HepG2 (cell line): ENCODE data around the gene IPMK. TPM values are rescaled to one million over a fixed set of nuclear protein-coding genes. Genes with fewer than 3 reads are reported as not detected.

Experiments
- NR2F2 ChIP-seq: IDR thresholded peaks from 2 replicates; pipeline ENCODE4 v1.6.1; 2012; ENCODE audit warnings: low read depth, inconsistent platforms, borderline replicate concordance
- ONECUT2 ChIP-seq: sonication (generic); formaldehyde crosslinking; IDR thresholded peaks from 2 replicates; pipeline ENCODE4 v1.4.0; 2020; ENCODE audit warnings: missing genetic modification reagents
- TGIF2 ChIP-seq: IDR thresholded peaks from 2 replicates; pipeline ENCODE4 v1.6.1; 2016; ENCODE audit warnings: control low read depth, missing compliant biosample characterization
- ZNF333 ChIP-seq: sonication (generic); formaldehyde crosslinking; IDR thresholded peaks from 2 replicates; pipeline ENCODE4 v1.4.0; 2020; ENCODE audit warnings: mild to moderate bottlenecking, missing genetic modification reagents, borderline replicate concordance
- ZNF644 ChIP-seq: IDR thresholded peaks from 2 replicates; pipeline ENCODE4 v1.6.1; 2016; ENCODE audit warnings: low read depth
- ZNF850 ChIP-seq: sonication (generic); formaldehyde crosslinking; conservative IDR thresholded peaks from 2 replicates; pipeline ENCODE4 v1.9.0; 2021; ENCODE audit warnings: mild to moderate bottlenecking, missing genetic modification reagents
- polyA plus RNA-seq, 8 experiments: library from polyadenylated mRNA; depleted of rRNA in 3 of 8; stranded (reverse) in 7 of 8; unstranded in 1 of 8; fragments of >200 nt; fragmentation: Illumina TruSeq in 4 of 8; extraction: Trizol in 4 of 8; gene quantifications; 2 replicates each; pipeline versions ENCODE4 v1.2.1 to v1.2.3, GENCODE V29; 2011 to 2016; ENCODE audit warnings: low read depth in 4 of 8, missing spikeins in 1 of 8, mixed read lengths in 1 of 8; ENCODE audit not compliant: insufficient read depth in 1 of 8
- total RNA-seq, 5 experiments: library from RNA; depleted of rRNA; stranded (reverse); fragments of >200 nt; fragmentation: Illumina TruSeq; extraction: Trizol; gene quantifications; 2 replicates each; pipeline ENCODE4 v1.2.3, GENCODE V29; 2016; ENCODE audit warnings: low read depth in 1 of 5
- TF ChIP-seq, protein P1 (sequence below): sonication (generic); formaldehyde crosslinking; IDR thresholded peaks from 2 replicates; pipeline ENCODE4 v1.5.0; 2020; ENCODE audit warnings: mild to moderate bottlenecking, missing genetic modification reagents, borderline replicate concordance
- TF ChIP-seq, protein P2 (sequence below): IDR thresholded peaks from 2 replicates; pipeline ENCODE4 v1.6.1; 2012; ENCODE audit warnings: low read length, improper control_type of control experiment
- TF ChIP-seq, protein P3 (sequence below): sonication (generic); formaldehyde crosslinking; IDR thresholded peaks from 2 replicates; pipeline ENCODE4 v1.8.0; 2023; ENCODE audit warnings: mild to moderate bottlenecking, missing genetic modification reagents
- TF ChIP-seq, protein P4 (sequence below), 2 experiments: sonication (generic) in 1 of 2; formaldehyde crosslinking in 1 of 2; IDR thresholded peaks; 2 replicates each; pipeline versions ENCODE4 v1.4.0 to v1.6.1; 2018 to 2020; ENCODE audit warnings: missing genetic modification reagents in 2 of 2, borderline replicate concordance in 1 of 2, low read depth in 1 of 2, mild to moderate bottlenecking in 1 of 2, missing biosample characterization in 1 of 2
- TF ChIP-seq, protein P5 (sequence below): sonication (generic); formaldehyde crosslinking; IDR thresholded peaks from 2 replicates; pipeline ENCODE4 v1.5.1; 2020; ENCODE audit warnings: mild to moderate bottlenecking, missing genetic modification reagents, borderline replicate concordance

Gene IPMK
- total and polyA plus RNA-seq, 2 of the 13 experiments (the other 11 are each of a cell fraction or from before 2014, with no cell fraction given): 2.7 to 3.9 TPM

DNA sequence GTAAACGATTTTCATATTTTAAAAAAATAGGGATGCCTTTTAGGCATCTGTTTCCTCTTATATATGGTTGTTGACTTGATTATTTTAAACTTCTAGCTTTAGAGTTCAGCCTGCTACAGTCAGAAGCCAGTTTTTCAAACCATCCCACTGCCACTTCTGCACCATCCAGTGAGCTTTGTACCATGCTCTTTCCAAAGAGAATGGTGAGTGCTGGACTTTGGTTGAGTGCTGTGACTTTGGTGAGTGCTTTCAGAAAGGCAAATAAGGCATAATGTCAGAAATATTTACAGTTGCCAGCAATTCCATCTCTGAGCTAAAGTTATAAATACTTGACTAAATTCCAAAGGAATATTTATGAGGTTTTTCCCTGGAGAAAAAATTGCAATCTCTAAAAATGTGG, 117.4 kb downstream of the IPMK start (continued):
- TF ChIP-seq, protein P1, sequence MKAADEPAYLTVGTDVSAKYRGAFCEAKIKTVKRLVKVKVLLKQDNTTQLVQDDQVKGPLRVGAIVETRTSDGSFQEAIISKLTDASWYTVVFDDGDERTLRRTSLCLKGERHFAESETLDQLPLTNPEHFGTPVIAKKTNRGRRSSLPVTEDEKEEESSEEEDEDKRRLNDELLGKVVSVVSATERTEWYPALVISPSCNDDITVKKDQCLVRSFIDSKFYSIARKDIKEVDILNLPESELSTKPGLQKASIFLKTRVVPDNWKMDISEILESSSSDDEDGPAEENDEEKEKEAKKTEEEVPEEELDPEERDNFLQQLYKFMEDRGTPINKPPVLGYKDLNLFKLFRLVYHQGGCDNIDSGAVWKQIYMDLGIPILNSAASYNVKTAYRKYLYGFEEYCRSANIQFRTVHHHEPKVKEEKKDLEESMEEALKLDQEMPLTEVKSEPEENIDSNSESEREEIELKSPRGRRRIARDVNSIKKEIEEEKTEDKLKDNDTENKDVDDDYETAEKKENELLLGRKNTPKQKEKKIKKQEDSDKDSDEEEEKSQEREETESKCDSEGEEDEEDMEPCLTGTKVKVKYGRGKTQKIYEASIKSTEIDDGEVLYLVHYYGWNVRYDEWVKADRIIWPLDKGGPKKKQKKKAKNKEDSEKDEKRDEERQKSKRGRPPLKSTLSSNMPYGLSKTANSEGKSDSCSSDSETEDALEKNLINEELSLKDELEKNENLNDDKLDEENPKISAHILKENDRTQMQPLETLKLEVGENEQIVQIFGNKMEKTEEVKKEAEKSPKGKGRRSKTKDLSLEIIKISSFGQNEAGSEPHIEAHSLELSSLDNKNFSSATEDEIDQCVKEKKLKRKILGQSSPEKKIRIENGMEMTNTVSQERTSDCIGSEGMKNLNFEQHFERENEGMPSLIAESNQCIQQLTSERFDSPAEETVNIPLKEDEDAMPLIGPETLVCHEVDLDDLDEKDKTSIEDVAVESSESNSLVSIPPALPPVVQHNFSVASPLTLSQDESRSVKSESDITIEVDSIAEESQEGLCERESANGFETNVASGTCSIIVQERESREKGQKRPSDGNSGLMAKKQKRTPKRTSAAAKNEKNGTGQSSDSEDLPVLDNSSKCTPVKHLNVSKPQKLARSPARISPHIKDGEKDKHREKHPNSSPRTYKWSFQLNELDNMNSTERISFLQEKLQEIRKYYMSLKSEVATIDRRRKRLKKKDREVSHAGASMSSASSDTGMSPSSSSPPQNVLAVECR: no peak
- TF ChIP-seq, protein P2, sequence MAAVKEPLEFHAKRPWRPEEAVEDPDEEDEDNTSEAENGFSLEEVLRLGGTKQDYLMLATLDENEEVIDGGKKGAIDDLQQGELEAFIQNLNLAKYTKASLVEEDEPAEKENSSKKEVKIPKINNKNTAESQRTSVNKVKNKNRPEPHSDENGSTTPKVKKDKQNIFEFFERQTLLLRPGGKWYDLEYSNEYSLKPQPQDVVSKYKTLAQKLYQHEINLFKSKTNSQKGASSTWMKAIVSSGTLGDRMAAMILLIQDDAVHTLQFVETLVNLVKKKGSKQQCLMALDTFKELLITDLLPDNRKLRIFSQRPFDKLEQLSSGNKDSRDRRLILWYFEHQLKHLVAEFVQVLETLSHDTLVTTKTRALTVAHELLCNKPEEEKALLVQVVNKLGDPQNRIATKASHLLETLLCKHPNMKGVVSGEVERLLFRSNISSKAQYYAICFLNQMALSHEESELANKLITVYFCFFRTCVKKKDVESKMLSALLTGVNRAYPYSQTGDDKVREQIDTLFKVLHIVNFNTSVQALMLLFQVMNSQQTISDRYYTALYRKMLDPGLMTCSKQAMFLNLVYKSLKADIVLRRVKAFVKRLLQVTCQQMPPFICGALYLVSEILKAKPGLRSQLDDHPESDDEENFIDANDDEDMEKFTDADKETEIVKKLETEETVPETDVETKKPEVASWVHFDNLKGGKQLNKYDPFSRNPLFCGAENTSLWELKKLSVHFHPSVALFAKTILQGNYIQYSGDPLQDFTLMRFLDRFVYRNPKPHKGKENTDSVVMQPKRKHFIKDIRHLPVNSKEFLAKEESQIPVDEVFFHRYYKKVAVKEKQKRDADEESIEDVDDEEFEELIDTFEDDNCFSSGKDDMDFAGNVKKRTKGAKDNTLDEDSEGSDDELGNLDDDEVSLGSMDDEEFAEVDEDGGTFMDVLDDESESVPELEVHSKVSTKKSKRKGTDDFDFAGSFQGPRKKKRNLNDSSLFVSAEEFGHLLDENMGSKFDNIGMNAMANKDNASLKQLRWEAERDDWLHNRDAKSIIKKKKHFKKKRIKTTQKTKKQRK: no peak
- TF ChIP-seq NR2F2 (no peak), ZNF850 (CRISPR knock-in tag) (no peak), ONECUT2 (no peak), ZNF644 (CRISPR knock-in tag) (peak; percentile 74), ZNF333 (CRISPR knock-in tag) (no peak), TGIF2 (no peak)
- TF ChIP-seq, protein P3, sequence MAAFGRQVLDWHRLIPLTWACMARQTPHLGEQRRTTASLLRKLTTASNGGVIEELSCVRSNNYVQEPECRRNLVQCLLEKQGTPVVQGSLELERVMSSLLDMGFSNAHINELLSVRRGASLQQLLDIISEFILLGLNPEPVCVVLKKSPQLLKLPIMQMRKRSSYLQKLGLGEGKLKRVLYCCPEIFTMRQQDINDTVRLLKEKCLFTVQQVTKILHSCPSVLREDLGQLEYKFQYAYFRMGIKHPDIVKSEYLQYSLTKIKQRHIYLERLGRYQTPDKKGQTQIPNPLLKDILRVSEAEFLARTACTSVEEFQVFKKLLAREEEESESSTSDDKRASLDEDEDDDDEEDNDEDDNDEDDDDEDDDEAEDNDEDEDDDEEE (CRISPR knock-in tag): no peak
- TF ChIP-seq, protein P4, sequence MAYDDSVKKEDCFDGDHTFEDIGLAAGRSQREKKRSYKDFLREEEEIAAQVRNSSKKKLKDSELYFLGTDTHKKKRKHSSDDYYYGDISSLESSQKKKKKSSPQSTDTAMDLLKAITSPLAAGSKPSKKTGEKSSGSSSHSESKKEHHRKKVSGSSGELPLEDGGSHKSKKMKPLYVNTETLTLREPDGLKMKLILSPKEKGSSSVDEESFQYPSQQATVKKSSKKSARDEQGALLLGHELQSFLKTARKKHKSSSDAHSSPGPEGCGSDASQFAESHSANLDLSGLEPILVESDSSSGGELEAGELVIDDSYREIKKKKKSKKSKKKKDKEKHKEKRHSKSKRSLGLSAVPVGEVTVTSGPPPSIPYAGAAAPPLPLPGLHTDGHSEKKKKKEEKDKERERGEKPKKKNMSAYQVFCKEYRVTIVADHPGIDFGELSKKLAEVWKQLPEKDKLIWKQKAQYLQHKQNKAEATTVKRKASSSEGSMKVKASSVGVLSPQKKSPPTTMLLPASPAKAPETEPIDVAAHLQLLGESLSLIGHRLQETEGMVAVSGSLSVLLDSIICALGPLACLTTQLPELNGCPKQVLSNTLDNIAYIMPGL (CRISPR knock-in tag; IDR thresholded peaks at IDR 0.05; ENCODE audit: borderline replicate concordance in 1 of 2, low read depth in 1 of 2): no peak
- TF ChIP-seq, protein P5, sequence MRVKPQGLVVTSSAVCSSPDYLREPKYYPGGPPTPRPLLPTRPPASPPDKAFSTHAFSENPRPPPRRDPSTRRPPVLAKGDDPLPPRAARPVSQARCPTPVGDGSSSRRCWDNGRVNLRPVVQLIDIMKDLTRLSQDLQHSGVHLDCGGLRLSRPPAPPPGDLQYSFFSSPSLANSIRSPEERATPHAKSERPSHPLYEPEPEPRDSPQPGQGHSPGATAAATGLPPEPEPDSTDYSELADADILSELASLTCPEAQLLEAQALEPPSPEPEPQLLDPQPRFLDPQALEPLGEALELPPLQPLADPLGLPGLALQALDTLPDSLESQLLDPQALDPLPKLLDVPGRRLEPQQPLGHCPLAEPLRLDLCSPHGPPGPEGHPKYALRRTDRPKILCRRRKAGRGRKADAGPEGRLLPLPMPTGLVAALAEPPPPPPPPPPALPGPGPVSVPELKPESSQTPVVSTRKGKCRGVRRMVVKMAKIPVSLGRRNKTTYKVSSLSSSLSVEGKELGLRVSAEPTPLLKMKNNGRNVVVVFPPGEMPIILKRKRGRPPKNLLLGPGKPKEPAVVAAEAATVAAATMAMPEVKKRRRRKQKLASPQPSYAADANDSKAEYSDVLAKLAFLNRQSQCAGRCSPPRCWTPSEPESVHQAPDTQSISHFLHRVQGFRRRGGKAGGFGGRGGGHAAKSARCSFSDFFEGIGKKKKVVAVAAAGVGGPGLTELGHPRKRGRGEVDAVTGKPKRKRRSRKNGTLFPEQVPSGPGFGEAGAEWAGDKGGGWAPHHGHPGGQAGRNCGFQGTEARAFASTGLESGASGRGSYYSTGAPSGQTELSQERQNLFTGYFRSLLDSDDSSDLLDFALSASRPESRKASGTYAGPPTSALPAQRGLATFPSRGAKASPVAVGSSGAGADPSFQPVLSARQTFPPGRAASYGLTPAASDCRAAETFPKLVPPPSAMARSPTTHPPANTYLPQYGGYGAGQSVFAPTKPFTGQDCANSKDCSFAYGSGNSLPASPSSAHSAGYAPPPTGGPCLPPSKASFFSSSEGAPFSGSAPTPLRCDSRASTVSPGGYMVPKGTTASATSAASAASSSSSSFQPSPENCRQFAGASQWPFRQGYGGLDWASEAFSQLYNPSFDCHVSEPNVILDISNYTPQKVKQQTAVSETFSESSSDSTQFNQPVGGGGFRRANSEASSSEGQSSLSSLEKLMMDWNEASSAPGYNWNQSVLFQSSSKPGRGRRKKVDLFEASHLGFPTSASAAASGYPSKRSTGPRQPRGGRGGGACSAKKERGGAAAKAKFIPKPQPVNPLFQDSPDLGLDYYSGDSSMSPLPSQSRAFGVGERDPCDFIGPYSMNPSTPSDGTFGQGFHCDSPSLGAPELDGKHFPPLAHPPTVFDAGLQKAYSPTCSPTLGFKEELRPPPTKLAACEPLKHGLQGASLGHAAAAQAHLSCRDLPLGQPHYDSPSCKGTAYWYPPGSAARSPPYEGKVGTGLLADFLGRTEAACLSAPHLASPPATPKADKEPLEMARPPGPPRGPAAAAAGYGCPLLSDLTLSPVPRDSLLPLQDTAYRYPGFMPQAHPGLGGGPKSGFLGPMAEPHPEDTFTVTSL (CRISPR knock-in tag): peak; percentile 65; the same call in 1 of the 2 replicates
